ENCODE results near the gene GIT1. TPM values are rescaled to one million over a fixed set of nuclear protein-coding genes. Genes with fewer than 3 reads are reported as not detected.

The GIT1 gene
- total RNA-seq, 4 donors from 2014 or later: 35.7 to 71.7 (median 42.4) TPM

GRCh38 chr17:29579866-29580771 is 9.3 kb downstream of the GIT1 start:
- intact Hi-C loops (cut with DNase I): loop anchor here (5.0 to 10.0 kb wide), 3 partner anchors 37 to 355 kb away; partner anchors contain the start of gene SSH2
- no peak overlapping the region for H3K4me3 ChIP-seq (replicated peaks in 1 of 3)
- DNase-seq: peak; percentile 90 to 92

GRCh38 chr17:29578626-29579485 is 10.6 kb downstream of the GIT1 start:
- Histone ChIP-seq H3K4me1 (peaks cover 0 to 2% of the 10 kb centered on the region in 2 donors), H3K4me3 (replicated peaks in 1 of 3) (no peak overlapping the region), H3K36me3 (peaks cover 34 to 48% of the 10 kb centered on the region in 2 donors), H3K27me3 (no peaks in the 10 kb centered on the region), H3K27ac (no peak overlapping the region), H3K9me3 (no peaks in the 10 kb centered on the region)
- intact Hi-C loops (cut with DNase I): no loop called here
- no peak for TF ChIP-seq POLR2A (IDR thresholded peaks at IDR 0.05)
- no peak for TF ChIP-seq CTCF (IDR thresholded peaks at IDR 0.05)
- 95 to 96% methylated on average over 12 to 14 of the region's 14 CpGs for WGBS, 2 donors
- no peak for DNase-seq

More at GRCh38 chr17:29579866-29580771, 9.3 kb downstream of the GIT1 start:
- WGBS, 2 donors: 64 to 66% methylated on average over 13 to 15 of the region's 15 CpGs
- Histone ChIP-seq H3K27ac (no peak overlapping the region), H3K4me1 (peaks cover 0 to 12% of the 10 kb centered on the region in 2 donors), H3K9me3 (no peaks in the 10 kb centered on the region), H3K27me3 (no peaks in the 10 kb centered on the region), H3K36me3 (peaks cover 25 to 37% of the 10 kb centered on the region in 2 donors)
- TF ChIP-seq POLR2A (IDR thresholded peaks at IDR 0.05) (no peak), CTCF (IDR thresholded peaks at IDR 0.05) (peak; percentile 70 to 95 (median 89))

- WGBS, 2 donors: 83 to 86% methylated on average over 14 to 19 of the region's 22 CpGs
- peaks cover 4 to 7% of the 10 kb centered on the region in 2 donors for H3K4me1 ChIP-seq
- H3K9me3 ChIP-seq: no peaks in the 10 kb centered on the region
- no peak overlapping the region for H3K27ac ChIP-seq
- intact Hi-C loops (cut with DNase I): no loop called here
- no peak for DNase-seq
- H3K4me3 ChIP-seq (replicated peaks in 1 of 3): no peak overlapping the region
- H3K27me3 ChIP-seq: no peaks in the 10 kb centered on the region
- H3K36me3 ChIP-seq: peaks cover 34 to 48% of the 10 kb centered on the region in 2 donors
- TF ChIP-seq CTCF (IDR thresholded peaks at IDR 0.05) (no peak), POLR2A (IDR thresholded peaks at IDR 0.05) (no peak)
Observed at GRCh38 chr17:29577385-29578211, 11.8 kb downstream of the GIT1 start.

- no peak overlapping the region for H3K4me3 ChIP-seq (replicated peaks in 1 of 3)
- WGBS, 2 donors: 96 to 98% methylated on average over 7 to 9 of the region's 9 CpGs
- no peaks in the 10 kb centered on the region for H3K27me3 ChIP-seq
- H3K36me3 ChIP-seq: peaks cover 34 to 48% of the 10 kb centered on the region in 2 donors
- DNase-seq: no peak
- intact Hi-C loops (cut with DNase I): no loop called here
- no peak overlapping the region for H3K27ac ChIP-seq
- no peak for TF ChIP-seq POLR2A (IDR thresholded peaks at IDR 0.05)
- no peak for TF ChIP-seq CTCF (IDR thresholded peaks at IDR 0.05)
- H3K9me3 ChIP-seq: no peaks in the 10 kb centered on the region
- peaks cover 4 to 12% of the 10 kb centered on the region in 2 donors for H3K4me1 ChIP-seq
Observed at GRCh38 chr17:29577001-29577370, 12.5 kb downstream of the GIT1 start.

All from thyroid gland (tissue), 4 donors.